Activated T-cell treated with anti-CD3 and anti-CD28 coated beads, Interleukin-2, amount 50 U/mL, for 24 hours (primary cell): ENCODE data around the gene RBP4.

ENCODE experiments used
- DNase-seq: peaks from one replicate; pipeline ENCODE4 v3.0.0-alpha.2; 2020
- H3K27ac Mint-ChIP-seq: 2 replicates; pipeline ENCODE4 v1.8.0; 2020; ENCODE audit warnings: mild to moderate bottlenecking, mixed read lengths
- H3K27me3 Mint-ChIP-seq: 2 replicates; pipeline ENCODE4 v1.8.0; 2020; ENCODE audit warnings: mixed read lengths
- H3K36me3 Mint-ChIP-seq: 2 replicates; pipeline ENCODE4 v1.8.0; 2020; ENCODE audit warnings: low read depth, mixed read lengths
- H3K4me1 Mint-ChIP-seq: 2 replicates; pipeline ENCODE4 v1.8.0; 2020; ENCODE audit warnings: low read depth, mixed read lengths
- H3K4me3 Mint-ChIP-seq: 2 replicates; pipeline ENCODE4 v1.8.0; 2020; ENCODE audit warnings: mild to moderate bottlenecking, moderate library complexity, mixed read lengths
- H3K9me3 Mint-ChIP-seq: 2 replicates; pipeline ENCODE4 v1.8.0; 2020; ENCODE audit warnings: mixed read lengths

The RBP4 gene

DNA sequence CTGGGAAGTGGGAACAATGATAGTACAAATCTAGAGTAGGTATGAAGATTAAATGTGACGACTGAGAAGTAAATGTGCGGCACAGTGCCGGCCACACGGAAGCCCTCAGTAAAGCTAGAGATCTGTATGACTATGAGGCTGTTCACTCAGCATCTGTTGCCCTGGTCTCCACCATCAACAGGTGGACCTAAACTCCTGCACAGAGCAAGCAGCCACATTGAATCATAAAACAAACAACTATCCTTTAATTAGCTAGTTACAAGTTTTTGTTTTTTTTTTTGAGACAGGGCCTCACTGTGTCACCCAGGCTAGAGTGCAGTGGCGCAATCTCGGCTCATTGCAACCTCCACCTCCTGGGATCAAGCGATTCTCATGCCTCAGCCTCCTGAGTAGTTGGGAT, 16.6 kb downstream of the RBP4 start:
- H3K9me3 Mint-ChIP-seq = peaks cover 2% of the 10 kb centered on the region
- H3K27ac Mint-ChIP-seq = no peak overlapping the region
- no peak overlapping the region for H3K4me3 Mint-ChIP-seq
- no peak for DNase-seq
- no peaks in the 10 kb centered on the region for H3K36me3 Mint-ChIP-seq
- H3K27me3 Mint-ChIP-seq = peaks cover 26% of the 10 kb centered on the region
- H3K4me1 Mint-ChIP-seq = no peaks in the 10 kb centered on the region

DNA sequence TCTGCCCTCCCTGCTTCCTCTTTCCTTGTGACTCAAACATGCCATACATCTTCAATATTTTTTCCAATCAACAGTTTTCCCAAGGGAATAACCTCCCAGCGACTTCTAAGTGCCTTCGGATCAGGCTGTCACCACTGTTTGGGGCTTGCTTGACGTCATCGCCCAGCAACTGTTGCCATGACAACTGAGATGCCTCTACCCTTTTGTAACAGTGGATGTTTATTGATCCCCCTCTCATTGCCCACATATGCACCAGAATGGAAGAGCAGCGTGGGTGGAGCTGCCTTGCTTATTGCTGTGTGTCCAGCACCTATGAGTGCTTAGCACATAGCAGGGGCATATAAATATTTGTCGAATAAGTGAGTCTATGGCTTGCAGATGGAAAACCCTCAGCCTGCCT, 20.2 kb downstream of the RBP4 start:
- Mint-ChIP-seq H3K4me1 (no peaks in the 10 kb centered on the region), H3K4me3 (no peak overlapping the region), H3K27ac (no peak overlapping the region), H3K27me3 (peaks cover 20% of the 10 kb centered on the region), H3K9me3 (peaks cover 2% of the 10 kb centered on the region), H3K36me3 (no peaks in the 10 kb centered on the region)
- DNase-seq = no peak

DNA sequence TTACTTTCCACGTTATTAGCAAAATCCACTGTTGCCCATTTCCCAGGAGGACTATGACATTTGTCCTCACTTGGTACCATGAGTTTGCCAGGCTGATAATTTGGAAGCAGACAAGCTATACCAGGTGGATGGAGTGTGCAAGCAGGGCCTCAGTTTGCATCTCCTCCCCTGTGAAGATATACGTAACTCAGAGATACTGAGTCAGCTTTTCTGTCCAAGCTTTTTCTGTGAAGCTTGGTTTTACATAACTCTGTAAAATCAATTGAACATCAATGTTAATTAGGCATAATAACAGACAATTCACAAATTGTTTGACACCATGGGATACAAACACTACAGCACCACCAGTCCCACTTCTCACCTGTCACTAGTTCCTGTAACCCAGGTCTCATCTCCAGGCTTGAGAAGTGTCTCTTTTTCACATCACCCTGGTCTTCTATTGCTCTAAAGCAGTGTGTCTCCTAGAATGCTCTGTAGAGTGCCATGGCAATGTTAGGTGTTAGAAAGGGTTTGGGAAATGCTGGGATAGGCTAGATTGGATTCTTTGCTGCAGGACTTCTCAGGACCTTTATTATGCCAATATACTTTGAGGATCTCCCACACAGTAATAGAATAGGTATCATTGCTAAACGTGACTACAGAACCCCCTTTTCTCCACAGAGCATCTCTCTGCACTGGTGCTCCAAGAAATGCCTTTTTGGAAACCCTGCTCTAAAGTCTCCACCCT, 20.9 kb downstream of the RBP4 start:
- Mint-ChIP-seq H3K27me3 (peaks cover 20% of the 10 kb centered on the region), H3K36me3 (no peaks in the 10 kb centered on the region), H3K4me3 (no peak overlapping the region), H3K9me3 (peaks cover 2% of the 10 kb centered on the region), H3K27ac (no peak overlapping the region), H3K4me1 (no peaks in the 10 kb centered on the region)
- no peak for DNase-seq

DNA sequence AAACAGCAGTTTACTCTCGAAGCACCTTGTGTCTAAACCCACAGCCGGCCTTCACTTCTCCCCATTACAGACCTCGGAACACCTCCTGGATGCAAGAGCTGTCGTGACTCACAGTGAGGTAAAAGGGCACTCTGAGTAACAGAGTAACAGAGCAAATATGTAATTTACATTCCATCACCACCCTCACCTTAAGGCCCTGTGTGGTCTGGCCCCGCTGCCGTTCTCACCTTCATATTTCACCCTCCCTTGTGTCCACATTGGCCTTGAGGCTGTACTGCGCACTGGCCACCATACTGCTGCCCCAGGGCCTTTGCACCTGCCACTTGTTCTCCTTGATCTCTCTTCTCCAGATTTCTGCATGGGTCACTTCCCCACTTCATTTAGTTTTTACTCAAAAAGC, 21.9 kb downstream of the RBP4 start:
- Mint-ChIP-seq H3K4me1 (no peaks in the 10 kb centered on the region), H3K27me3 (peaks cover 23% of the 10 kb centered on the region), H3K36me3 (no peaks in the 10 kb centered on the region), H3K4me3 (no peak overlapping the region), H3K9me3 (peaks cover 2% of the 10 kb centered on the region), H3K27ac (no peak overlapping the region)
- DNase-seq = no peak

DNA sequence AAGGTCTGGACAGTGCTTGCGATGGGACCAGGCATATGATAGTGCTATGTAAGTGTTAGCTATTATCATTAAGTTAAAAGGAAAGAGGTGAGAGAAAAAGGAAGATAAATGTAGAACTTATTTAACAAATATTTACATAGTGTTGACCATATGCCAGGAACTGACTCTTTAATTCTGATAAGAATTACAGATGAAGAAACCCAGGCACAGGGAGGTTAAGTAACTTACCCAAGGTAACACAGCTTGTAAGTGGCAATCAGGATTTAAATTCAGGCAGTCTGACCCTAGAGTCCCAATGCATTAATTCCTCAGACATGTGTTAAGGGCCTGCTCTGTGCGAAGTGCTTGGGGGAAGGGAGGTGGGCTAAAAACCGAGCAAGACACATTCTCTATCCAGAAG, 23.5 kb downstream of the RBP4 start:
- no peak for DNase-seq
- H3K27me3 Mint-ChIP-seq = peaks cover 31% of the 10 kb centered on the region
- H3K27ac Mint-ChIP-seq = no peak overlapping the region
- peaks cover 7% of the 10 kb centered on the region for H3K4me1 Mint-ChIP-seq
- H3K4me3 Mint-ChIP-seq = no peak overlapping the region
- H3K9me3 Mint-ChIP-seq = peaks cover 2% of the 10 kb centered on the region
- H3K36me3 Mint-ChIP-seq = no peaks in the 10 kb centered on the region

DNA sequence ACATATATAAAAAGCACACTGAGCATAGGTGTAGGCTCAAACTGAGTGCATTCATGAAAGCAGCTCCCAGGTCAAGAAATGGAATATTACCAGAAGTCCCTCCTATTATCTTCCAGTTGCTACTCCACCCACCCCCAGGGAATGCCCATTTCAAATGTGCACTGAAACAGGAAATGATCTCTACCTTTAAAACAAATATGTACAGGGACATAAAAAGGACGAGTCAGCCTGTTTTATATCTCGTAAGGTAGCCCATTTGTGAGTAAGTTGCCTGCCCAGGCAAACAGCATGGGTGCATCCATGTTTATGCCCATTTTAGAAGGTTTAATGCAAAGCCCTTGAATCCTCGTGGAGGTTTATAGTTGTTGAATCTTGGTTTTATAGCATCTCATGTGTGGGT, 24.1 kb downstream of the RBP4 start:
- H3K27ac Mint-ChIP-seq = no peak overlapping the region
- H3K4me1 Mint-ChIP-seq = peaks cover 7% of the 10 kb centered on the region

DNA sequence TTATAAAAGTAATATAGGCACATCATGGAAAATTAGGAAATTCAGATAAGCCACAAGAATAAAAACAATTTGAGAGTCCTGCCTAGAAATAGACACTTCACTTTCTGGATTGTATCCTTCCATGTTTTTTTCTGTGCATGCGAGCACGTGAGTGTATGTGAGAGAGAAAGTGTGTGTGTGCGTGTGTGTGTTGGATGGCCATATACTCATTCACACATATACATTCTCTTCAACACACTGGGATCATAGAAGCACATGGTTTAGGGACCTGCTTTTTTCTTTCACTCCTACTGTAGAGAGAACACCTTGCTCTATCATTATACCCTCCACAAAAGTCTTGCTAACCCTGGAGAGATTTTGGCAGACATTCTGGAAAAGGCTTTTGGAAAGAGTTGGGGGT, 27.1 kb downstream of the RBP4 start:
- H3K27me3 Mint-ChIP-seq = peaks cover 48% of the 10 kb centered on the region
- no peak overlapping the region for H3K27ac Mint-ChIP-seq
- no peak overlapping the region for H3K4me3 Mint-ChIP-seq
- no peaks in the 10 kb centered on the region for H3K36me3 Mint-ChIP-seq
- DNase-seq = no peak
- peaks cover 7% of the 10 kb centered on the region for H3K4me1 Mint-ChIP-seq
- H3K9me3 Mint-ChIP-seq = no peaks in the 10 kb centered on the region

More for the DNA sequence above, 24.1 kb downstream of the RBP4 start:
- peaks cover 36% of the 10 kb centered on the region for H3K27me3 Mint-ChIP-seq
- H3K4me3 Mint-ChIP-seq = no peak overlapping the region
- peaks cover 2% of the 10 kb centered on the region for H3K9me3 Mint-ChIP-seq
- no peaks in the 10 kb centered on the region for H3K36me3 Mint-ChIP-seq
- no peak for DNase-seq

DNA sequence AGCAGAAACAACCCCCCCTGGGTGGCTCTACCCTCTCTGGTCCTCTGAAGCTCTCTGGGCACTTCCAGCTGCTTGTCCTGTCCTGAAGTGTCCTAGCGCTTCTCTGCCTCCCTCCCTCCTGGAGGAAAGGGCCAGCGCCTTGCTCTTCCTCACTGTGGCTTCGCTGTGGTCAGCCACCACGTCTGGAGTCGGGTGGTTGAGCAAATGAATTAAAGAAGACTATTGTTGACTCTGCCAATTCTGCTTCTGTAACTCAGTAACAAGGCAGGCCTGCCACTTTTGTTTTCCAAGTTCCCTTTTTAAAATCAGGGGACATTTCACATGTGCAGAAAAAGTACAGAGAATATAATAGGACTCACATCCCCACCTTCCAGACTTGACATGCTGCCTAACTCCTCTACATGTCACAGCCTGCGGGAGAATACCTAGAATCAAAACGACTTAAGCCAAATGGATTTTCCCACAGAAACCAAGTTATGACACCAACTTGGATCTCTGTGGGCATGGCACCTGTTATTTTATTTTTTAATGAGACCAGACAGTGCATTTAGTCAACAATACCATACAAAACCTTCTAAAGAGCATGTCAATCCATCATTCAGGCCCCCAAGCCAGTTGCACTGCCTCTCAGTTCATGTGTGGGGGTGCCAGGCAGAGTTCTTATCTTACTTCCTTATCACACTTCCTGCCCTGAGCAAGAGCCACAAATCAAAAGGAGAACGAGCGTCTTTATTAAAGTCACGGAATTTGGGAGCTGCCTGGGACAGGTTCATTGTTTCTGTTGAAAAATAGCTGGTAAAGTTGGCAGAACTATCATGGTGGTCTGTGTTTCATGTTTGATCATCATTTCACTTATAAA, 27.8 kb downstream of the RBP4 start:
- no peak overlapping the region for H3K4me3 Mint-ChIP-seq
- H3K9me3 Mint-ChIP-seq = no peaks in the 10 kb centered on the region
- no peak for DNase-seq
- no peak overlapping the region for H3K27ac Mint-ChIP-seq
- H3K36me3 Mint-ChIP-seq = no peaks in the 10 kb centered on the region
- H3K4me1 Mint-ChIP-seq = peaks cover 7% of the 10 kb centered on the region
- peaks cover 54% of the 10 kb centered on the region for H3K27me3 Mint-ChIP-seq

DNA sequence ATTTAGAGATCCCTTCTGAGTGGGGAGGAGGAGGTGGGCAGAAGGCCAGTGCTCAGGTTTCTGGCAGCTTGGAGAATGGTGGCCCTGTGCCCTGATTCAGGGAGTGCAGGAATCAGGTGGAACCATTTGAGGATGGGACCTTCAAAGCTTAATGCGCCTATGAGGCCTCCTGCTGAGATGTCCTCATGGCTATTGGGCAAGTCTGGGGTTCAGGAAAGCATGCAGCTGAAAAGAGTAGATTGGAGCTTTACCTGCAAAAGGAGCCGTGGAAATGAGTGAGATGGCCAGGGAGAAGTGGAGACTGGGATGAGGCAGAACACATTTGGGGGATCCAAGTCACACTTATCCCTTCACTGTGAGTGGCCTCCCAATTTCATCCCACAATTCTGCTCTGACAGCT, 28.4 kb downstream of the RBP4 start:
- no peak for DNase-seq
- Mint-ChIP-seq H3K9me3 (no peaks in the 10 kb centered on the region), H3K4me1 (peaks cover 7% of the 10 kb centered on the region), H3K27me3 (peaks cover 61% of the 10 kb centered on the region), H3K27ac (no peak overlapping the region), H3K4me3 (no peak overlapping the region), H3K36me3 (no peaks in the 10 kb centered on the region)

DNA sequence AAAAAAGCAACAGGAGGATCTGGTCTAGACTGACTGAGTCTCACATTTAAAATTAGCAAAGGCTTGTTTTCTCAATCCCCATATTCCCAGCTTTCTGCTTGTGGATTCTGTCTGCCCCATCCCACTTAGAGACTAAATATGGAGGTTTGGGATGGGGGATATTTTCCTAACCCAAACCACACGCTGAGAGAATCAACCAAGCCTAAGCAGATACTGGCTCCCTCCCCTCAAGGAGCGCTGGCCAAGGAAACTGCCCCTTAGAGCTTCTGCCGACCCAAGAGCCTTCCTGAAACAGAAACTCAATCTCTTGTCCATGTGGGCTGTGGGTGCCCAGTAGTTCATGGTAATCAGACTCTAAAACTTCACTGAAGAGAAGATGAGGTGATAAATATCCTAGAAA, 30.7 kb downstream of the RBP4 start:
- Mint-ChIP-seq H3K27ac (no peak overlapping the region), H3K9me3 (no peaks in the 10 kb centered on the region), H3K36me3 (no peaks in the 10 kb centered on the region), H3K27me3 (peaks cover 81% of the 10 kb centered on the region), H3K4me1 (peaks cover 14% of the 10 kb centered on the region), H3K4me3 (no peak overlapping the region)
- DNase-seq = no peak

DNA sequence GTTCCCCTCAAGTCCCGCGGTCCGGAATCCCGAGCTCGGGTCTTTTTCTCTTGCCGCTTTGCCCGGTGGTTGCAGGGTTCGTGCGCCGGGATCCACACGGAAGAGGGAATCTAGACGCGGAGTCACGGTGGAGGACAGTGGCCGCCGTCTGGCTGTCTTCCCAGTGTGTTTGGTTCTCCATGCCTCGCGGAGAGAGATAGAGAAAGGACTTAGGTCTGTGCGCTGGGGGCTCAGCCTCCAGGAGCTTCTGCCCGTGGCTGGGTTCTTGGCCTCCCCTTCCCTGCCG, 33.0 kb downstream of the RBP4 start:
- no peak for DNase-seq
- Mint-ChIP-seq H3K36me3 (no peaks in the 10 kb centered on the region), H3K27ac (no peak overlapping the region), H3K9me3 (no peaks in the 10 kb centered on the region), H3K27me3 (peaks cover 83% of the 10 kb centered on the region), H3K4me3 (no peak overlapping the region), H3K4me1 (peaks cover 8% of the 10 kb centered on the region)

DNA sequence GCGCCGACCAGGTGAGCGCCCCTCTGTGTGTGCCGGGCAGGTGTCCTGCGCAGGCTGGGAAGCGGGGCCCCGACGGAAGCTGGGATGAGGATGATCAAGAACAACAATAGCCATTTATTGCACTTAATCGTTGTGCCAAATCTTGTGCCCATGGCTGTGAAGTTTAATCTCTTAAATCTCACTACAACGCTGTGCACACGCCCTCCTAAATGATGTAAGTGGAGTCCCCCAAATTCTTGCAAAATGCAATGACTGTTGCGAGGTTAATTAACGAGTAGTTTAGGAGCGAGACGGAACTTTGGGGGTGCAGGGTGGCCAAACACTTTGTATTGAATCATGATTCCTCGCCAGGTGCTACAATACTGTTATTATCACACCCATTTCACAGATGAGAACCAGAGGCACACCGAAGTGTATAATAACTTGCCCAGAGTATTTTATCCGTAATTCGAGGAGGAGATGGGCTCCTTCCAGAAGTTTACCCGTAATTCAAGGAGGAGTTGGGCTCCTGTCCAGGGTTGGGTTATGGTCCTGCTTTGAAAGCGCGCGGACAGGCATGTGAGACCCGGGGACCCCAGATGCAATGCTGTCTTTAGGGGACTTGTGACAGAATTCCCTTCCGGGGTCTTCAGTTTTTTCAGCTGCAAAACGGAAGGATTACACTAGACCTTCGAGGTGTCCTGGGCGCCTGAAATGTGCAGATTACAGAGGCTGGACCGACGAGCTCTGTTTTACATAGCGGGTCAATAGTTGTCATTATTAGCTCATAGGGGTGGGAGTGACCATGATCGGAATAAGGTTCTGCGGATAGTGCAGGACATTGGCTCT, 33.5 kb downstream of the RBP4 start:
- H3K27me3 Mint-ChIP-seq = peaks cover 81% of the 10 kb centered on the region
- no peaks in the 10 kb centered on the region for H3K36me3 Mint-ChIP-seq
- no peak overlapping the region for H3K4me3 Mint-ChIP-seq

DNA sequence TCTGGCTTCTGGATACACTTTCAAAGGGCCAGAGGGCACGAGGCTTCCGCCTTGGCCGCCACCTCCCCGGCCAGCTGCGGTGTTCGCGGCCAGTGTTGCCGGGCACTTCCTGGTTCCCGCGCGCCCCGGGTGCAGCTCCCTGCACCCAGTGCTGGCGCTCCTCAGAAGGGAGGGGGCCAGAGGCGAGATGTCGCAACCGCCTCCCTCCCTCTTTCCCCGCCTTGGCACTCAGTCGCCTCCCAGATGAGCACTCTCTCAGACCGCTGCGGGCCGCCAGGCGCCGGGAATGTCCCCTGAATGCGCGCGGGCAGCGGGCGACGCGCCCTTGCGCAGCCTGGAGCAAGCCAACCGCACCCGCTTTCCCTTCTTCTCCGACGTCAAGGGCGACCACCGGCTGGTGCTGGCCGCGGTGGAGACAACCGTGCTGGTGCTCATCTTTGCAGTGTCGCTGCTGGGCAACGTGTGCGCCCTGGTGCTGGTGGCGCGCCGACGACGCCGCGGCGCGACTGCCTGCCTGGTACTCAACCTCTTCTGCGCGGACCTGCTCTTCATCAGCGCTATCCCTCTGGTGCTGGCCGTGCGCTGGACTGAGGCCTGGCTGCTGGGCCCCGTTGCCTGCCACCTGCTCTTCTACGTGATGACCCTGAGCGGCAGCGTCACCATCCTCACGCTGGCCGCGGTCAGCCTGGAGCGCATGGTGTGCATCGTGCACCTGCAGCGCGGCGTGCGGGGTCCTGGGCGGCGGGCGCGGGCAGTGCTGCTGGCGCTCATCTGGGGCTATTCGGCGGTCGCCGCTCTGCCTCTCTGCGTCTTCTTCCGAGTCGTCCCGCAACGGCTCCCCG, 34.4 kb downstream of the RBP4 start, which contains the start of gene FFAR4:
Gene FFAR4, plus strand, starts transcription at position 231 of the 842 bp plus-strand sequence. Its CDS starts 56 bp downstream, at position 287.
- no peak for DNase-seq
- no peak within 1 kb of the TSS for H3K4me3 Mint-ChIP-seq
- H3K4me1 Mint-ChIP-seq = peaks cover 7% of the 10 kb centered on the region
- H3K27me3 Mint-ChIP-seq = peaks cover 73% of the 10 kb centered on the region
- no peak within 1 kb of the TSS for H3K27ac Mint-ChIP-seq
- H3K36me3 Mint-ChIP-seq = no peaks in the 10 kb centered on the region
- H3K9me3 Mint-ChIP-seq = no peaks in the 10 kb centered on the region

More for the DNA sequence above, 33.5 kb downstream of the RBP4 start:
- Mint-ChIP-seq H3K4me1 (peaks cover 7% of the 10 kb centered on the region), H3K9me3 (no peaks in the 10 kb centered on the region), H3K27ac (no peak overlapping the region)
- DNase-seq = no peak

DNA sequence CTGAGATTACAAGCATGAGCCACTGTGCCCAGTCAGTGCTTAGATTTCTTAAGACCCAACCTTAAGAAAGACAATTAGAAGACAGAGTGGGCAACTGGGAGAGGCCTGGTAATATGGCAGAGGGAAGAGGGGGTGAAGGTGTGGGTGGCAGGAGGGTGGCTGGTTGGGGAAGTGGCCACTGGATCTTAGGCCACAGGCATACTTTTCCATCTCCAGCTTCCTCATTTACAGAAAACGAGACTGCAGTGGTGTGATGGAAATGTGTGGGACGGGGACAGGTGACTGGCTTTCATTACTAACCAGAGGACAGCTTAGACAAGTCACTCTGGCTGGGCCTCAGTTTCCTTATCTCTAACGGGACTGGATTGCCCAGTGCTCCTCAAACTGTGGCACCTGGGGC, 35.6 kb downstream of the RBP4 start:
- Mint-ChIP-seq H3K27me3 (peaks cover 66% of the 10 kb centered on the region), H3K4me3 (no peak overlapping the region), H3K9me3 (no peaks in the 10 kb centered on the region), H3K4me1 (peaks cover 7% of the 10 kb centered on the region), H3K27ac (no peak overlapping the region), H3K36me3 (no peaks in the 10 kb centered on the region)
- DNase-seq = no peak
